HL-60 (cell line): Measurements from ENCODE around the gene FOXO1.

Source experiments
- CTCF ChIP-seq: IDR thresholded peaks from one replicate; pipeline ENCODE4 v1.5.1; 2011; ENCODE audit warnings: low read length, control low read depth, inconsistent platforms; ENCODE audit not compliant: insufficient read depth
- GABPA ChIP-seq: IDR thresholded peaks from 2 replicates; pipeline ENCODE4 v1.6.1; 2012; ENCODE audit warnings: low read depth

- TF ChIP-seq CTCF (no peak), GABPA (no peak)
Observed at GRCh38 chr13:40519637-40520036, 146.8 kb downstream of the FOXO1 start.
